H1 (cell line): Measurements from ENCODE around the gene TAF1B.

ENCODE experiments used
- ATF2 ChIP-seq: IDR thresholded peaks from 2 replicates; pipeline ENCODE4 v1.6.1; 2012; ENCODE audit warnings: low read length, inconsistent platforms
- CEBPB ChIP-seq: IDR thresholded peaks from 2 replicates; pipeline ENCODE4 v1.6.1; 2012; ENCODE audit warnings: low read depth, low read length
- CTCF ChIP-seq, 3 experiments: IDR thresholded peaks; 1 replicate in 2 of 3; 2 replicates in 1 of 3; pipeline versions ENCODE4 v1.5.1 to v1.6.1; 2011; ENCODE audit warnings: low read length in 3 of 3, mild to moderate bottlenecking in 3 of 3, inconsistent platforms in 2 of 3, low read depth in 1 of 3, moderate library complexity in 1 of 3; ENCODE audit not compliant: insufficient read depth in 1 of 3; ENCODE audit errors: control extremely low read depth in 1 of 3
- EZH2 ChIP-seq: fragments of 200-600 bp; sonication (generic); IDR thresholded peaks from 2 replicates; pipeline ENCODE4 v1.7.1; 2012; ENCODE audit warnings: low read depth, mild to moderate bottlenecking, moderate library complexity, low read length, inconsistent platforms; ENCODE audit not compliant: severe bottlenecking
- POLR2A ChIP-seq, 2 experiments: IDR thresholded peaks; 1 replicate in 1 of 2; 2 replicates in 1 of 2; pipeline ENCODE4 v1.6.1; 2011; ENCODE audit warnings: low read depth in 2 of 2, low read length in 2 of 2, mild to moderate bottlenecking in 2 of 2; ENCODE audit errors: control extremely low read depth in 1 of 2
- POLR2AphosphoS5 ChIP-seq: IDR thresholded peaks from 2 replicates; pipeline ENCODE4 v1.6.1; 2011; ENCODE audit warnings: low read depth, low read length
- RAD21 ChIP-seq, 2 experiments: IDR thresholded peaks in 1 of 2; conservative IDR thresholded peaks in 1 of 2; 2 replicates each; pipeline ENCODE4 v1.6.1; 2011; ENCODE audit warnings: low read depth in 2 of 2, low read length in 2 of 2, improper control_type of control experiment in 1 of 2, inconsistent platforms in 1 of 2, mild to moderate bottlenecking in 1 of 2, moderate library complexity in 1 of 2
- RBBP5 ChIP-seq: IDR thresholded peaks from 2 replicates; pipeline ENCODE4 v1.7.1; 2012; ENCODE audit warnings: low read depth, mild to moderate bottlenecking, inconsistent platforms, low read length, moderate library complexity, borderline replicate concordance
- RFX5 ChIP-seq: IDR thresholded peaks from 2 replicates; pipeline ENCODE4 v1.6.1; 2011; ENCODE audit warnings: low read depth, low read length, improper control_type of control experiment, borderline replicate concordance
- RNF2 ChIP-seq: fragments of 200-900, 300-1000 bp; sonication (generic); IDR thresholded peaks from 2 replicates; pipeline ENCODE4 v1.7.1; 2016; ENCODE audit warnings: borderline replicate concordance, low read depth, mild to moderate bottlenecking, antibody characterized with exemption, low read length; ENCODE audit not compliant: poor library complexity, severe bottlenecking; ENCODE audit errors: missing control alignments
- RXRA ChIP-seq: IDR thresholded peaks from 2 replicates; pipeline ENCODE4 v1.6.1; 2011; ENCODE audit warnings: low read depth, mild to moderate bottlenecking, low read length, moderate library complexity; ENCODE audit not compliant: insufficient read depth
- TBP ChIP-seq: IDR thresholded peaks from 2 replicates; pipeline ENCODE4 v1.6.1; 2011; ENCODE audit warnings: low read depth, low read length, improper control_type of control experiment
- USF2 ChIP-seq: IDR thresholded peaks from 2 replicates; pipeline ENCODE4 v1.6.1; 2011; ENCODE audit warnings: low read length, improper control_type of control experiment

GRCh38 chr2:9937258-9937657 is 94.0 kb downstream of the TAF1B start:
- TF ChIP-seq RFX5 = no peak
- TF ChIP-seq RBBP5 = no peak
- TF ChIP-seq CTCF (IDR thresholded peaks at IDR 0.05; ENCODE audit: control extremely low read depth in 1 of 3, insufficient read depth in 1 of 3, low read depth in 1 of 3, low read length in 3 of 3) = no peak
- TF ChIP-seq RXRA = no peak
- no peak for TF ChIP-seq CEBPB
- no peak for TF ChIP-seq POLR2AphosphoS5
- TF ChIP-seq USF2 = no peak
- TF ChIP-seq RNF2 = no peak
- TF ChIP-seq EZH2 = no peak
- no peak for TF ChIP-seq ATF2
- TF ChIP-seq RAD21 (IDR thresholded peaks at IDR 0.05 in 1 of 2, conservative IDR thresholded peaks at IDR 0.05 in 1 of 2; ENCODE audit: low read depth in 2 of 2, low read length in 2 of 2) = no peak
- no peak for TF ChIP-seq TBP
- no peak for TF ChIP-seq POLR2A (IDR thresholded peaks at IDR 0.05; ENCODE audit: control extremely low read depth in 1 of 2, low read depth in 2 of 2, low read length in 2 of 2)
